ENCODE results near the gene GGA2. TPM values are rescaled to one million over a fixed set of nuclear protein-coding genes. Genes with fewer than 3 reads are reported as not detected.

The GGA2 gene
- total RNA-seq, 2 experiments from 2014 or later: 111 to 118 TPM

GRCh38 chr16:23538919-23539278, 28.6 kb upstream of the GGA2 start:
- DNase-seq (no peak), ATAC-seq (no peak)
- Mint-ChIP-seq H3K9me3 (ENCODE audit: insufficient read depth) (no peaks in the 10 kb centered on the region), H3K27me3 (ENCODE audit: low read depth) (no peaks in the 10 kb centered on the region), H3K4me1 (ENCODE audit: low read depth) (peaks cover 2% of the 10 kb centered on the region), H3K36me3 (ENCODE audit: low read depth) (peaks cover 23% of the 10 kb centered on the region), H3K27ac (no peak overlapping the region), H3K4me3 (no peak overlapping the region)
- ChIA-PET POLR2A (no interaction called here), CTCF (interaction anchor here (1.3 to 1.9 kb wide), 2 partner anchors 23 to 103 kb away, joined by 4 to 7 read pairs; no protein-coding TSS in a partner anchor)

- H3K27ac Mint-ChIP-seq: no peak overlapping the region
- H3K36me3 Mint-ChIP-seq (ENCODE audit: low read depth): peaks cover 27% of the 10 kb centered on the region
- POLR2A ChIA-PET: no interaction called here
- H3K9me3 Mint-ChIP-seq (ENCODE audit: insufficient read depth): no peaks in the 10 kb centered on the region
- peaks cover 2% of the 10 kb centered on the region for H3K4me1 Mint-ChIP-seq (ENCODE audit: low read depth)
- no peak for ATAC-seq
- no peak for DNase-seq
- H3K4me3 Mint-ChIP-seq: no peak overlapping the region
- H3K27me3 Mint-ChIP-seq (ENCODE audit: low read depth): no peaks in the 10 kb centered on the region
- CTCF ChIA-PET: interaction anchor here (0.7 kb wide), 1 partner anchor 12 kb away, joined by 3 read pairs; no protein-coding TSS in a partner anchor
Measured at GRCh38 chr16:23537390-23537789, 27.1 kb upstream of the GGA2 start.

GRCh38 chr16:23535901-23536300, 25.6 kb upstream of the GGA2 start:
- Mint-ChIP-seq H3K4me1 (ENCODE audit: low read depth) (peaks cover 2% of the 10 kb centered on the region), H3K9me3 (ENCODE audit: insufficient read depth) (no peaks in the 10 kb centered on the region), H3K36me3 (ENCODE audit: low read depth) (peaks cover 25% of the 10 kb centered on the region), H3K4me3 (no peak overlapping the region), H3K27ac (no peak overlapping the region), H3K27me3 (ENCODE audit: low read depth) (no peaks in the 10 kb centered on the region)
- ATAC-seq: no peak
- ChIA-PET POLR2A (no interaction called here), CTCF (no interaction called here)
- no peak for DNase-seq

GRCh38 chr16:23534868-23535860, 24.9 kb upstream of the GGA2 start:
- Mint-ChIP-seq H3K4me1 (ENCODE audit: low read depth) (peaks cover 2% of the 10 kb centered on the region), H3K36me3 (ENCODE audit: low read depth) (peaks cover 25% of the 10 kb centered on the region), H3K9me3 (ENCODE audit: insufficient read depth) (no peaks in the 10 kb centered on the region), H3K4me3 (no peak overlapping the region), H3K27ac (no peak overlapping the region), H3K27me3 (ENCODE audit: low read depth) (no peaks in the 10 kb centered on the region)
- ChIA-PET CTCF (interaction anchor here (1.5 to 2.0 kb wide), 2 partner anchors 10 to 99 kb away, joined by 4 to 9 read pairs; no protein-coding TSS in a partner anchor), POLR2A (no interaction called here)
- ATAC-seq (no peak), DNase-seq (no peak)

- no peaks in the 10 kb centered on the region for H3K27me3 Mint-ChIP-seq (ENCODE audit: low read depth)
- H3K27ac Mint-ChIP-seq: no peak overlapping the region
- peaks cover 25% of the 10 kb centered on the region for H3K36me3 Mint-ChIP-seq (ENCODE audit: low read depth)
- ATAC-seq (no peak), DNase-seq (no peak)
- H3K4me1 Mint-ChIP-seq (ENCODE audit: low read depth): no peaks in the 10 kb centered on the region
- CTCF ChIA-PET: interaction anchor here (0.8 to 1.3 kb wide), 3 partner anchors 8 to 98 kb away, joined by 3 read pairs; no protein-coding TSS in a partner anchor
- H3K9me3 Mint-ChIP-seq (ENCODE audit: insufficient read depth): no peaks in the 10 kb centered on the region
- POLR2A ChIA-PET: no interaction called here
- no peak overlapping the region for H3K4me3 Mint-ChIP-seq
Measured at GRCh38 chr16:23532448-23532847, 22.2 kb upstream of the GGA2 start.

GRCh38 chr16:23530062-23530461, 19.8 kb upstream of the GGA2 start:
- Mint-ChIP-seq H3K27ac (peak overlapping the region; percentile 34), H3K36me3 (ENCODE audit: low read depth) (peaks cover 31% of the 10 kb centered on the region), H3K27me3 (ENCODE audit: low read depth) (no peaks in the 10 kb centered on the region), H3K4me1 (ENCODE audit: low read depth) (no peaks in the 10 kb centered on the region), H3K4me3 (no peak overlapping the region), H3K9me3 (ENCODE audit: insufficient read depth) (no peaks in the 10 kb centered on the region)
- ChIA-PET POLR2A (no interaction called here), CTCF (interaction anchor here (0.6 to 1.4 kb wide), 2 partner anchors 15 to 20 kb away, joined by 3 to 4 read pairs; partner anchors contain the start of gene GGA2)
- ATAC-seq (no peak), DNase-seq (no peak)

- ChIA-PET POLR2A (no interaction called here), CTCF (interaction anchor here (1.2 to 1.4 kb wide), 2 partner anchors 13 to 68 kb away, joined by 3 to 4 read pairs; partner anchors contain the start of gene NDUFAB1)
- Mint-ChIP-seq H3K27me3 (ENCODE audit: low read depth) (no peaks in the 10 kb centered on the region), H3K9me3 (ENCODE audit: insufficient read depth) (no peaks in the 10 kb centered on the region), H3K4me3 (no peak overlapping the region), H3K36me3 (ENCODE audit: low read depth) (peaks cover 35% of the 10 kb centered on the region), H3K27ac (no peak overlapping the region), H3K4me1 (ENCODE audit: low read depth) (no peaks in the 10 kb centered on the region)
- ATAC-seq: no peak
- no peak for DNase-seq
Measured at GRCh38 chr16:23528644-23529310, 18.5 kb upstream of the GGA2 start.

- H3K9me3 Mint-ChIP-seq (ENCODE audit: insufficient read depth): no peaks in the 10 kb centered on the region
- ATAC-seq (no peak), DNase-seq (no peak)
- H3K4me1 Mint-ChIP-seq (ENCODE audit: low read depth): no peaks in the 10 kb centered on the region
- POLR2A ChIA-PET: no interaction called here
- H3K27me3 Mint-ChIP-seq (ENCODE audit: low read depth): no peaks in the 10 kb centered on the region
- H3K36me3 Mint-ChIP-seq (ENCODE audit: low read depth): peaks cover 34% of the 10 kb centered on the region
- CTCF ChIA-PET: interaction anchor here (1.2 kb wide), 1 partner anchor 68 kb away, joined by 3 read pairs; the partner anchor contains the start of gene NDUFAB1
- H3K4me3 Mint-ChIP-seq: no peak overlapping the region
- H3K27ac Mint-ChIP-seq: no peak overlapping the region
Measured at GRCh38 chr16:23527961-23528643, 17.8 kb upstream of the GGA2 start.

- POLR2A ChIA-PET: no interaction called here
- Mint-ChIP-seq H3K27ac (no peak overlapping the region), H3K36me3 (ENCODE audit: low read depth) (peaks cover 45% of the 10 kb centered on the region), H3K4me3 (no peak overlapping the region), H3K27me3 (ENCODE audit: low read depth) (no peaks in the 10 kb centered on the region), H3K4me1 (ENCODE audit: low read depth) (peaks cover 4% of the 10 kb centered on the region), H3K9me3 (ENCODE audit: insufficient read depth) (no peaks in the 10 kb centered on the region)
- ATAC-seq (no peak), DNase-seq (no peak)
- CTCF ChIA-PET: no interaction called here
Measured at GRCh38 chr16:23524886-23525285, 14.6 kb upstream of the GGA2 start.

GRCh38 chr16:23523876-23524385, 13.6 kb upstream of the GGA2 start:
- Mint-ChIP-seq H3K4me1 (ENCODE audit: low read depth) (peaks cover 12% of the 10 kb centered on the region), H3K9me3 (ENCODE audit: insufficient read depth) (no peaks in the 10 kb centered on the region), H3K36me3 (ENCODE audit: low read depth) (peaks cover 54% of the 10 kb centered on the region), H3K27ac (no peak overlapping the region), H3K4me3 (no peak overlapping the region), H3K27me3 (ENCODE audit: low read depth) (no peaks in the 10 kb centered on the region)
- POLR2A ChIA-PET: no interaction called here
- ATAC-seq (no peak), DNase-seq (no peak)
- CTCF ChIA-PET: no interaction called here

- ChIA-PET POLR2A (no interaction called here), CTCF (no interaction called here)
- H3K4me1 Mint-ChIP-seq (ENCODE audit: low read depth): peaks cover 16% of the 10 kb centered on the region
- H3K36me3 Mint-ChIP-seq (ENCODE audit: low read depth): peaks cover 58% of the 10 kb centered on the region
- no peak overlapping the region for H3K27ac Mint-ChIP-seq
- H3K27me3 Mint-ChIP-seq (ENCODE audit: low read depth): no peaks in the 10 kb centered on the region
- H3K4me3 Mint-ChIP-seq: no peak overlapping the region
- ATAC-seq: no peak
- H3K9me3 Mint-ChIP-seq (ENCODE audit: insufficient read depth): no peaks in the 10 kb centered on the region
- no peak for DNase-seq
Measured at GRCh38 chr16:23523321-23523720, 13.0 kb upstream of the GGA2 start.
